Activated effector memory CD4-positive, alpha-beta T cell treated with anti-CD3 and anti-CD28 coated beads, Interleukin-2, amount 50 U/mL, for 16 hours (primary cell): ENCODE data around the gene CECR2.
A peak's percentile ranks its signal among the peaks of the same experiment; 100 is the strongest.

Experiments
- DNase-seq: peaks from one replicate; pipeline ENCODE4 v3.0.0-alpha.2; 2020

Gene CECR2

DNA sequence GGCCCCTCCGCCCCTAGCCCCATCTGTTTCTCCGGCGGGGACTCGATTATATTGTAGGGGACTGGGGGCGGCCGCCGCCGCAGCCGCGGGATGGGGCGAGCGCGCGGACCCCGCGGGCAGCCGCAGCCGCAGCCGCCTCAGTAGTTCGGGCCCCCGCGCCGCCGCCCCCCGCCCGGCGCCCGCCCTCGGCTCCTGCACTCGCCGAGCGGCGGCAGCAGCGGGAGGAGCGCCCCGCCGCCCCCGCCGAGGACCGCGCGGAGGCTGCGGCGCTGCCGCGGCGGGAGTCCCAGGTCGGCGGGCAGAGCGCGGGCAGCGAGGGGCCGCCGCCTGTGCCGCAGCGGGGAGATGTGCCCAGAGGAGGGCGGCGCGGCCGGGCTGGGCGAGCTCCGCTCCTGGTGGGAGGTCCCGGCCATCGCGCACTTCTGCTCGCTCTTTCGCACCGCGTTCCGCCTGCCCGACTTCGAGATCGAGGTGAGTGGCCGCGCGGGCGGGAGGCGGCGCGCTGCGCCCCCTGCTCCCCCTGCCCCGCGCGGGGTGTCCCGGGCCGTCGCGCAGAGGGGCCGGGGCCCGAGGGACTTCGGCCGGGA lies at the start of gene CECR2:
CECR2 (plus strand) TSS at position 22 of the 587 bp plus-strand sequence; CDS start at position 346, 324 bp downstream.
- DNase-seq = peak; percentile 69

DNA sequence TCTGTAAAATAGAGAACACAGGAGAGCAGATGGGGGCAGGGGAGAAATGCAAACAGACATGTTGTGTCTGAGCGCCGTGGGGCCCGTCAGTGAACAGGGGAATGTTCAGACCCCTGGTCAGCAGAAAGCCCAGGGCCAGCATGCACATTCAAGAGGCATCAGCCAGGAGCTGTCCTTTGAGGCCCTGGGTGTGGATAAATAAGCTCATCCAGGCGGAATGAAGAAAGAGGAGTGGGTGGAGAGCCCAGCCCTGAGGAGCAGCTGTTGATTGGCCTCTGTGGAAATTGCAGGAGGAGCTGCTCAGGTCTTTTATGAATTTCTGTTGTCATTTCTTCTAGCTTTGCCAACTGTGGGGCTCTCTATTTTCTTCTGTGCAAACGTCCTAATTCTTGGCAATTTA lies 49.7 kb upstream of the CECR2 start:
- no peak for DNase-seq

- DNase-seq = no peak
Observed at GRCh38 chr22:17322511-17322910, 46.7 kb upstream of the CECR2 start.

GRCh38 chr22:17331690-17332089 lies 37.6 kb upstream of the CECR2 start:
- DNase-seq = no peak

GRCh38 chr22:17332109-17332800 lies 37.0 kb upstream of the CECR2 start:
- no peak for DNase-seq

- DNase-seq = no peak
Observed at GRCh38 chr22:17334059-17334458, 35.2 kb upstream of the CECR2 start.

DNA sequence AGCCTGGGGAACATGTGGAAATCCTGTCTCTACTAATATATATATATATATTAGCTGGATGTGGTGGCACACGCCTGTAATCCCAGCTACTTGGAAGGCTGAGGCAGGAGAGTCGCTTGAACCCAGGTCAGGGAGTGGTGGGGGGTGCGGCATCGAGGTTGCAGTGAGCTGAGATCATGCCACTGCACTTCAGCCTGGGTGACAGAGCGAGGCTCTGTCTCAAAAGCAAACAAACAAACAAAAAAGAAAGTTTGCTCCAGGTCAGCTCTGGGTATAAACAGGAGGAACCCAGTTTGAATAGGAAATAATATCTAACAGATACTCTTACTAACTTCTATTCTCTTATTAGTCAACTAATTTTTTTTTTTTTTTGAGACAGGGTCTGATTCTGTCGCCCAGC lies 34.3 kb upstream of the CECR2 start:
- DNase-seq = no peak

- no peak for DNase-seq
Observed at GRCh38 chr22:17336061-17336460, 33.2 kb upstream of the CECR2 start.

DNA sequence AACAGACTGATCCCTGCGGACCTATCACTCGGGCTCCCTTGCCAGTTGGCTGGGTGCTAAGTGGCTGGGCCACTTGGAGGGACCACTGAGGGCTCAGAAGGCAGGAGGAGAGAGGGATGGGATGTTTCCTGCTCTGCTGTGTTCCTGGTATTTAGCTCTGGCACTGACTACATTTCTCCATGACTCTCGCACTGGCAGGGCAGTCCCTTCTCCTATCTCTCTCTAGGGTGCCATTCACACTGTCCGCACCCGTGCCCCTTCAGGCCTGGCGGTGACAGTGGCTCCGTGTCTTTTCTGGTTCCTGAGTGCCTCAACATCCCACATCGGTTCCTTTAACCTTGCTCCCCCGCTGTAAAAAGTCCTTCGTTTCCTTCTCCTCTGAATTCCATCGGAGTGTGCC lies 31.6 kb upstream of the CECR2 start:
- no peak for DNase-seq

DNA sequence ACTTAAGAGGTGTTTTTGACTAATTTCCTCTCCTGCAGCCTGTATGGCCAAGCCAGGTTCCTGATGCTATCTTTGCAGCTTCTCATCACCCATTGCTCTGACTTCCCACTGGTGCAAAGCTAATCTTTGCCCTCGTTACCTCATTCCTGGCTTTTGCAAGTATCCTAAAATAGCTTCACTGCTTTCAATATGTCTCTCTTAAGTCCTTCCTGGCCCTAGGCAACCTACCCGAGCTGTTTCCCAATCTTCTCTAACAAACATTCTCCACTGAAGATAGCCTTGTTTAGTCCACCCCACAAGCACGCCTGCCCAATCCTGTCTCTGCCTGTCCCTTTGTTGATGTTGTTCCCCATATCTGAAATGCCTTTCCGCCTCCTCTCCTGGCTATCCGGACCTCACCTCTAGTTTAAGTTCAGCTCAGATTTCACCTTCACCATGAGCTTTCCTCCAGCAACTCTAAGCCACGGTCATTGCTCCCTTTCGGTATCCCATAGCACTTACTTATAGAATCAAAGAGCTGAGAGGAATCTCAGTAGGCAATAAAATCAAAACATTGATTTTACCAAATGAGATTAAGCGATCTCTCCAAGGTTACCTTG lies 30.1 kb upstream of the CECR2 start:
- DNase-seq = no peak

DNA sequence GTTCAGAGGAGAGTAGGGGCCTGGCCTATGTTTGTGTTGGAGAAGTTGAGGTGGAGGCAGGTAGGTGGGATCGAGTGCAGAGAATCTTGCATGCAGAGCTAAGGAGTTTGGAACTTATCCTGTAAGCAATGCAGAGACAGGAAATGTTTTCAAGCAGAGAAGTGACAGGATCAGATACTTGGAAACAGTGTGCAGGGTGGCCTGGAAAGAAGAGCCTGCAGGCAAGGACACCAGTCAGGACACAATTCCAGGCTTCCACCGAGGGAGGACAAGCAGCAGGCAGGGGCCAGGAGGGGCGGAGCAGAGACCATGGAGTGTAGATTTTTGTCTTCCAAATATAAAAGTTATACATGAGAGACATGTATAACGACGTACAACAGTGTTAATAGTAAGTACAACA lies 26.9 kb upstream of the CECR2 start:
- DNase-seq = no peak

- DNase-seq = no peak
Observed at GRCh38 chr22:17343766-17344165, 25.5 kb upstream of the CECR2 start.

DNA sequence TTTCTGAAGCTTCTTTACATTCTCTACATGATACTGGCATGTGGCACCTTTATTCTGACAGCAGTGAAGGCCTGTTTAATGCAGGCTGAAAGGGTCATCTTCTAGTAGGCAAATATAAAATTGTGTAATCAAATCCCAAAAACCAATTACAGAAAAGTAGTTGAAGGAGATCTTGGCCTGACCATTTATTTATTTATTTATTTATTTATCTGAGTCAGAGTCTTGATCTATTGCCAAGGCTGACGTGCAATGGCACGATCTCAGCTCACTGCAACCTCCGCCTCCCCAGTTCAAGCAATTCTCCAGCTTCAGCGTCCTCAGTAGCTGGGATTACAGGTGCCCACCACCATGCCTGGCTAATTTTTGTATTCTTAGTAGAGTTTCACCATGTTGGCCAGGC lies 22.7 kb upstream of the CECR2 start:
- no peak for DNase-seq

DNA sequence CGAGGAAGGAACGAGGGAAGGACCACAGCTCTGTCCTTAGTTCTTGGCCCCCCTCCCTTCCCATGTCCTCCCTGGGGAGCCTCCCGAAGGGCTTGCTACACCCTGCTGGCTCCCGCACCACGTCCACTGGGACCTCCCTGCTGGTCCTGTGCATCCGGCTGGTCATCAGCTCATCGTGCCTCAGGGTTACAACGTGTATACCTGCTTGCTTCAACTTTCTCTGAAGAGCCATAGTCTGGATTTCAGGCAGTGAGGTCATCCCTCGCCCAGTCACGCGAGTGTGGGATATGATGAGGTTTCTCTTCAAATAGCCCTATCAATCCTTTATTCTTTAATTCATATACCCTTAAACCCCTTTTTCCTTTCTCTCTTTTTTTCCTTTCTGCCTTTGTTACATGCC lies 21.5 kb upstream of the CECR2 start:
- DNase-seq = no peak

- no peak for DNase-seq
Observed at GRCh38 chr22:17348464-17349103, 20.7 kb upstream of the CECR2 start.

GRCh38 chr22:17349172-17349571 lies 20.1 kb upstream of the CECR2 start:
- no peak for DNase-seq

DNA sequence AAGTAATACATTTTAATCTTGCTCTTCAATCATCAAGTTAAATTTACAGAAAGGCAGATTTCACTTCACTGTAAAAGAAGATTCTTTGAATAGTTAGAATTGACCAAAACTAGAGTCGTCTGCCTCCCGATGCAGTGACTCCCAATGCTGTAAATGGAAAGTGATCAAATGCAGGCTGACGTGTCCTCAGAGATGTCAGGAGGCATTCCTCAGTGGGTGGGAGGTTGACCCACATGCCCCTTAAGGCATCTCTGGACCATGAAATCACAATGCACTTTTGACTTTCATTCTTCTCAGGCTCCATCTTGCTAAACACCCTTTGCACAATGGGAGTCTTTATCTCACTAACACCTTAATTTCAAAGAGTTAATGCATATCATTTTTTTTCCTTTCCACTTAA lies 19.0 kb upstream of the CECR2 start:
- DNase-seq = no peak

- DNase-seq = no peak
Observed at GRCh38 chr22:17352798-17353197, 16.5 kb upstream of the CECR2 start.

GRCh38 chr22:17357688-17358087 lies 11.6 kb upstream of the CECR2 start:
- no peak for DNase-seq

- no peak for DNase-seq
Observed at GRCh38 chr22:17358415-17358814, 10.8 kb upstream of the CECR2 start.

DNA sequence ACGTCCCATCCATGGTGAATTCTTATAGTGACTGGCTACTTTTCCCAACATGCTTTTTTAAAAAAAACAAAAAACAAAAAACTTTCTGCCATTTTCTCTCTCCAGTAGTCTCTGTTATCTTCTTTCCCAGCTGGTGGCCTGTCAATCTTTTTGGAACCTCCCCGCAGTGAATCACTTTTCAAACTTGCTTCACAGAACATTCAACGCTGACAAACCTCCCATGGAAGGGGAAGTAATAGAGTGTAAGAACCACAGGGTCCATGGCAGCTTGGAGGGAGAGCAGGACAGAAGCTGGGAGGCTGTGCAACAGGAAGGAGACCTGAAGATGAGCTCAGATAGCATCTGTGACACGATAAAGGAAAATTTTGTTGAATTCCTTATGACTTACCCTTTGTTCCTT lies 9.8 kb upstream of the CECR2 start:
- DNase-seq = no peak

- no peak for DNase-seq
Observed at GRCh38 chr22:17366329-17366728, 2.9 kb upstream of the CECR2 start.

GRCh38 chr22:17366830-17367229 lies 2.4 kb upstream of the CECR2 start:
- DNase-seq = peak; percentile 65

DNA sequence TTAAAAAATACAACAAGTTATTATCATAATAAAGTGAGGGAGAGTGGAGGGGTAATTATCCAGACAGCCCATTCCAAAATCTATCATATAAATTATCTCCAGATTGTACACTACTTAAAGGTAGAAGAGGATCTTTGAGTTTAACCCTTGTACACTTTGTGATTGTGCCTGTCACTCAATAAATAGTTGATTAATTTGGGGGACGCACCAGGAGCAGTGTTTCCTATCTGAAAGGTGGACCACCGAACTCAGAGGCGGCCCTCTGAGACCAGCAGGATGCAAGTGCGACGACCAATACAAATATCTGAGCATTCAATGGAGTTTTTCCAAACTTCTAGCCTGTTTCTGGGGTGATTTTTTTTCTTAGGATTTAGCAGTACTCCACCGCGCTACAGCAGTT lies 1.1 kb upstream of the CECR2 start:
- DNase-seq = no peak
